HG02798 (cell line): ENCODE data around the gene NBL1.
"Not testable (repeated sequence)": the region's sequence is repeated elsewhere in the genome, so short reads cannot be mapped to it uniquely, and the experiment has no call there.

Experiments
- ATAC-seq: cut with Tn5 transposase; IDR thresholded peaks from one replicate; pipeline ENCODE4 v1.9.1; 2021; ENCODE audit warnings: mild to moderate bottlenecking; ENCODE audit not compliant: unreplicated experiment, poor library complexity

Gene NBL1

GRCh38 chr1:19621274-19621950, 22.7 kb upstream of the NBL1 start:
- ATAC-seq, result no peak

- no peak for ATAC-seq
Measured at GRCh38 chr1:19622204-19622603, 21.9 kb upstream of the NBL1 start.

- no peak for ATAC-seq
Measured at GRCh38 chr1:19623523-19623922, 20.6 kb upstream of the NBL1 start.

- no peak for ATAC-seq
Measured at GRCh38 chr1:19625291-19625937, 18.7 kb upstream of the NBL1 start.

- no peak for ATAC-seq
Measured at GRCh38 chr1:19628879-19629278, 15.2 kb upstream of the NBL1 start.

- ATAC-seq, result no peak
Measured at GRCh38 chr1:19629357-19629756, 14.8 kb upstream of the NBL1 start.

- ATAC-seq, result not testable (repeated sequence)
Measured at GRCh38 chr1:19630192-19630591, 13.9 kb upstream of the NBL1 start.

- no peak for ATAC-seq
Measured at GRCh38 chr1:19630720-19631395, 13.3 kb upstream of the NBL1 start.

- no peak for ATAC-seq
Measured at GRCh38 chr1:19632211-19632610, 11.9 kb upstream of the NBL1 start.

GRCh38 chr1:19633106-19633505, 11.0 kb upstream of the NBL1 start:
- ATAC-seq, result no peak

GRCh38 chr1:19635064-19635463, 9.0 kb upstream of the NBL1 start:
- not testable (repeated sequence) for ATAC-seq

- no peak for ATAC-seq
Measured at GRCh38 chr1:19635646-19636045, 8.5 kb upstream of the NBL1 start.

GRCh38 chr1:19636065-19636464, 8.0 kb upstream of the NBL1 start:
- no peak for ATAC-seq

GRCh38 chr1:19636749-19637148, 7.4 kb upstream of the NBL1 start:
- not testable (repeated sequence) for ATAC-seq

- no peak for ATAC-seq
Measured at GRCh38 chr1:19637606-19638005, 6.5 kb upstream of the NBL1 start.

- not testable (repeated sequence) for ATAC-seq
Measured at GRCh38 chr1:19639228-19639627, 4.9 kb upstream of the NBL1 start.

GRCh38 chr1:19639999-19640362, 4.1 kb upstream of the NBL1 start:
- ATAC-seq, result no peak

GRCh38 chr1:19640363-19641316, 3.5 kb upstream of the NBL1 start:
- no peak for ATAC-seq

- no peak for ATAC-seq
Measured at GRCh38 chr1:19643121-19643520, 990 bp upstream of the NBL1 start.

- no peak for ATAC-seq
Measured at GRCh38 chr1:19644395-19644680, 227 bp downstream of the NBL1 start.
